Measurements from ENCODE around the gene GMCL2.

The GMCL2 gene

DNA sequence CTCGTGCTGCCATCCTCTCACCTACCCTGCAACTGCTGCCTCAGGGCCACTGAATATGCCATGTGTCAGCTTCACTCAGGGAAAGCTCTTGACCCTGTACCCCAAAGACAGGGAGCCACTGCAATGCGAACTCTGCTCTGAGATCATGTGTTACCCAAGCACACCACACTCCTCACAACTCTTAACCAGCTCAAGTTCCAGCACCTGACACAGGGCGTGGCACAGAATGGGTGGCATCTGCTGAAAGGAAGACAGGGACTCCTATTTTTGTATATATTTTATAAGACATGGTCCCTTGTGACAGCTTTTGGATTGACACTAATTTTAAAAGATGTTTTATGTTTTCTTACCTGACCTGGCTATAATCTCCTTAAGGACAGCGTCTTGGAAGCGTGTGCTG, 34.7 kb upstream of the GMCL2 start:
- in situ Hi-C loops (cut with HindIII; ENCODE audit: low sequenced_read_pairs), result no loop called here

DNA sequence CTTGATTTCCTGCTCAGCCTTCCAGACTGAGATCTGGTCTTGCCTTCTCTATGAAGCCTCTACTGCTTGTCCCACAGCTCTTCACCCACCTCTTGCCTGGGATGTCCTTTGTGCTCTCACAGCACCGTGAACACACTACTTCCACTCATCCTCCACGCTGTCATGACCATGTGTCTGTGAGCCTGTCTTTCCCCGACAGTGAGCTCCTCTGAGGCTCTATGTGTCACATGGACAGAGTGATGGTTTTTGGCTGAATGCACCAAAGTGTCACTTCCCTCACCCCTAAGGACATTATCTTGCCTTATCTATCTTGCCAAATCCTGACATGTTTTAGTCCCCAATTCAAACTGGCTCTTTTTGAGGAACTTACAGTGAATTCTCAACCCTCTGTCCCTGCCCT, 34.1 kb upstream of the GMCL2 start:
- in situ Hi-C loops (cut with HindIII; ENCODE audit: low sequenced_read_pairs), result no loop called here

DNA sequence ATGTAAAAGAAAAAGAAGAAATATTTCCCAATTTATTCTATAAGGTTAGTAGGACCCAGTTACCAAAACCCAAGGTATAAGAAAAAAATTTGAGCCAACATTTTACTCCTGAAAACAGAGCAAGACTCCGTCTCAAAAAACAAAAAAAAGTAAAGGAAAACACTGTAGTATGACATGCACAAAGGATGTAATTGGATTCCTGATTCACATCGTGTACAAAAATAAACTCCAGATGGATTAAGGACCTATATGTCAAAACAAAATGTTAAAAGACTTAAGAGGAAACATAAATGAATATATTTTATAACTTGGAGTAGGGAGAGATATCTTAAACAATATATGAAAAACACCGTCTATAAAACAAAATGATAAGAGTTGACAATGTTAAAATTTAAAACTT, 31.7 kb upstream of the GMCL2 start:
- in situ Hi-C loops (cut with HindIII; ENCODE audit: low sequenced_read_pairs), result no loop called here

DNA sequence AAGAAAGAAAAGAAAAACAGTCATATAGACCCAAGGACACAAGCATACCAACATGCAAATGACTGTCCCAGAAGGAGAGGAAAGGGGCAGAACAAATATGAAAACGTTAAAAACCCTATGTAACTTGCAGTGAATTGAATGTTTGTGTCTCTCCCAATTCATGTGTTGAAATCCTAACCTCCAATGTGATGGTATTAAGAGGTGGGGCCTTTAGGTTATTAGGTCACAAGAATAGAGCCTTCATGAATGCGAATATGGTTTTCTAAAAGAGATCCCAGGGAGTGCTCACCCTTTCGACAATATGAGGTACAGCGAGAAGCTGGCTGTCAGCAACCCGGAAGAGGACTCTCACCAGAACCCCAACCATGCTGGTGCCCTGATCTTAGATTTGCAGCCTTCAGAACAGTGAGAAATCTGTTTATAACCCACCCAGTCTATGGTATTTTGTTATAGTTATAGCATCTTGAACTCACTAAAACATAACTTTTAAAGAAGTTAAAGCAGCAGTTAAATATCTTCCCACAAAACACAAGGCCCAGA, 31.1 kb upstream of the GMCL2 start:
- in situ Hi-C loops (cut with HindIII; ENCODE audit: low sequenced_read_pairs), result no loop called here

DNA sequence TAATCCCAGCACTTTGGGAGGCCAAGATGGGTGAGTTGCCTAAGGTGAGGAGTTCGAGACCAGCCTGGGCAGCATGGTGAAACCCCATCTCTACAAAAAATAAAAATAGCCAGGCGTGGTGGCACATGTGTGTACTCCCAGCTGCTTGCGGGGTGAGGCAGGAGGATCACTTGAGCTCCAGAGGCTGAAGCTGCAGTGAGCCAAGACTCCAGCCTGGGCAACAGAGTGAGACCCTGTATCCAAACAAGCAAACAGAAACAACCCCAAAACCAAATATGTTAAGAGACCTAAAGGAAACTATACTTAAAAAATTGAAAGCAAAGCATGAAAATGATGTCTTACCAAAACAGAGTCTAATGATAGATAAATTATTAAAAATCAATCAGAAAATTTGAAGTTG, 29.6 kb upstream of the GMCL2 start:
- in situ Hi-C loops (cut with HindIII; ENCODE audit: low sequenced_read_pairs), result no loop called here

DNA sequence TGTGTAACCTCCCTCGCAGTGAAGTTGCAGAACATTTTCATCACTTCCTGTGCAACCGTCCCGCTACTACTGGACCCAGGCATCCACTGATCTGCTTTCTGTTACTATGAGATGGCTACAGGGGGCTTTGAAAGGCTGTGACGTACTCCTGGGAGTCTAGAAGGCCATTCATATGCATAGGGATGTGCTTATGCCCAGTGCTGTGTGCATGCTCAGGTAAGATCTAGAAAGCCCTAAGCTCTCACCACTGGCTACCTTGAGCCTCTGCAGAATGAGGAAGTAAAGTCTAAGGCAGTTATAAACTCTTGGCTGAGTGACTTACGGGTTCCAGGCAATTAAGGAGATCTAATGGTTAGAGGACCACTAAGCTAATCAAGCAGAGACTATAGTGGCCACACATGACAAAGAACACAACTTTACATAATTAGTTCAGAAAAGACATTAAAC, 28.9 kb upstream of the GMCL2 start:
- in situ Hi-C loops (cut with HindIII; ENCODE audit: low sequenced_read_pairs), result no loop called here

DNA sequence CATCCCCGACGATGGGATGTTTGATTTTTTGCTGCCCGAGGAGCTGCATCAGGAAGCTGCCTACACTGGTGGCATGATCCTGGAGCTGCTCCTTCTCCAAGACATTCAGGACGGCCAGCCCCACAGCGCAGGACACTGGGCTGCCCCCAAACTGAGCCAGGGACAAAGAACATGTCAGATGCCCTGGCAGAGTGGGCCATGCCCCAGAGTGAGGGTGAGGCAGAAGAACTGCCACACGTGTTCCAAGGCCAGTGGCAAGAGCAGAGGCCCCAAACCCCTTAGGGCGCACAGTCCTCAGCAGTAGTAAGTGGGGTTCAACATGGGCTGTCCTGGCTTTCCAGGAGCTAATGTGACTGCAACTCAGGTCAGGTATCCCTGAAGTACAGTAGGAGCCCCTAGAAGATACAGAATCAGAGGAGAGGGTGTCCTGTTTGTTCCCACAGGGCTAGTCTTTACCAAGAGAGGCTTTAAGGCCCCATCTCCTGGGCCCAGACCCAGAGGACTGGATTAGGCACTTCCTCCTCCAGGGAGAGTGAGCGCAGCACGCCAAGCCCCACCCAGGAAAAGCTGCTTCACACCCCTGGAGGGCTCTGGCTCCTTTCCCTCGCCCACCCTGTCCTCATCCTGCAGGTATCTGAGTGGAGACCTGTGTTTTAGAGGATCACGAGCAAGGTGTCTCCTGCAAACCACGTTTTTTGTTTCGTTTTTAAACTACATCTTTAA, 28.3 kb upstream of the GMCL2 start:
- in situ Hi-C loops (cut with HindIII; ENCODE audit: low sequenced_read_pairs), result no loop called here

DNA sequence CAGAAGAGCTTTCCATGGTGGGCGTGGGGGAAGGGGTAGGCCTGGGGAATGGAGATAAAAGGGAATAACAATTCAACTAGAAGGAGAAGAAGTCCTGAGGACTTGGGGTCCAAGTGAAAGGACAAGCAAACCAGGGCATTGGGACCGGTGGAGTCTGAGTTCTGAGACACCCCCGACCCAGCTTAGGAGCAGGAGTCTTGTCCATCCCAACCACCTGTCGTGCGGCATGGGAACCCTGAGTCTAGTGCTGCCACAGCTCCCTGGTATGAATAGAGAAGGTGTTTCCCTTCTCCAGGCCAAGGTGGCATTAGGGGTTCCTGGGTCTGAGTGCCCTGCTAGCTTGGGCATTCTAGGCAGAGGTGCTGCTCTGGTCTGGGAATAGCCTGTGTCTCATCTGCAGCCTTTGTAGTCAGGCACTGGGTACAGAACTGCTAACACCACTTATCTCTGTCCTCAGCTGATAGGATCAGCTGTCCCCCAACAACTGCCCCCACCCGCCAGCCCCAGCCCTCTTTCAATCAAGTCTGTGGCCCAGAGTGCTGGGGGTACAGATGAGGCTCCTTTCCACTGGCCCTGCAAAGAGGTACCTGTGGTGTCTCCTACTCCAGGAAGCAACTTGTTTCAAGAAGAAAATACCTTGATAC, 27.1 kb upstream of the GMCL2 start:
- in situ Hi-C loops (cut with HindIII; ENCODE audit: low sequenced_read_pairs), result no loop called here

DNA sequence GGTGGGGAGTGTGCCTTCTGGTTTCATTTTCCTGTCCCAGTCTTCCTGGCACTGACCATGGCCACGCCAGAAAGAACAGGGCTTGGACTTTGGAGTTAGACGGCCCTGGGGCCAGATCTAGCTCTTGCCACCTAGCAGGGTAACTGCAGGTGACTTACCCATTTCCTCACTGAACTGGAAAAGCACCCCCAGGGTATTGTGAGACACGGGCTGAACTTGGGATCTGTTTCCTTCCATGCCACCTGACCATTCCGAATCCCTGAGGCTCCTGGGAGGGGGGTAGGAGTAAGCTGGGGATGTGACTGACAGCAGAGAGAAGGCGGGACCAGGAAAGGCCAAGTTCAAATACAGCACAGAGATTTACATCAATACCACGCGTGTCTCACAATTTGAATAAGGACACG, 26.6 kb upstream of the GMCL2 start:
- in situ Hi-C loops (cut with HindIII; ENCODE audit: low sequenced_read_pairs), result no loop called here

DNA sequence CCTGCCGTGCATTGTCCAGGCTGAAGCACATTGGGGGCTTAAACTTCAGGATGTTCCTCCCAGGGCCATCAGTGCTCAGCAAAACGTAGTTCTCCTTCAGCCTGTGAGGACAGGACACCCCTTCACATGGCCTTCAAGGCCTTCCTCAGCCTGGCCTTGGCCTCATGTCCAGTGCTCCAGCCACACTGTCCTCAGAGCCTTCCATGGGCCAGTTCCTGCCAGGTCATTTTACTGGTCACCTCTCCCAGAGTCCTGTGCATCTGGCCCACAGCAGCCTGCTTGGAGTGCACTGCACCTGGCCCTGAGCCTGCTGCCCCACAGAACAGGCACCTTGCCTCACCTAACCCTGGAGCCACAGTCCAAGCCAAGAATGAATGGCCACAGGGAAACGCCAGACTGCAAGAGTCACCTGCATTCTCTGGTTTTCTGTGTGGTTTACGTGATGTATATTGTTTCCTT, 25.9 kb upstream of the GMCL2 start:
- in situ Hi-C loops (cut with HindIII; ENCODE audit: low sequenced_read_pairs), result no loop called here

DNA sequence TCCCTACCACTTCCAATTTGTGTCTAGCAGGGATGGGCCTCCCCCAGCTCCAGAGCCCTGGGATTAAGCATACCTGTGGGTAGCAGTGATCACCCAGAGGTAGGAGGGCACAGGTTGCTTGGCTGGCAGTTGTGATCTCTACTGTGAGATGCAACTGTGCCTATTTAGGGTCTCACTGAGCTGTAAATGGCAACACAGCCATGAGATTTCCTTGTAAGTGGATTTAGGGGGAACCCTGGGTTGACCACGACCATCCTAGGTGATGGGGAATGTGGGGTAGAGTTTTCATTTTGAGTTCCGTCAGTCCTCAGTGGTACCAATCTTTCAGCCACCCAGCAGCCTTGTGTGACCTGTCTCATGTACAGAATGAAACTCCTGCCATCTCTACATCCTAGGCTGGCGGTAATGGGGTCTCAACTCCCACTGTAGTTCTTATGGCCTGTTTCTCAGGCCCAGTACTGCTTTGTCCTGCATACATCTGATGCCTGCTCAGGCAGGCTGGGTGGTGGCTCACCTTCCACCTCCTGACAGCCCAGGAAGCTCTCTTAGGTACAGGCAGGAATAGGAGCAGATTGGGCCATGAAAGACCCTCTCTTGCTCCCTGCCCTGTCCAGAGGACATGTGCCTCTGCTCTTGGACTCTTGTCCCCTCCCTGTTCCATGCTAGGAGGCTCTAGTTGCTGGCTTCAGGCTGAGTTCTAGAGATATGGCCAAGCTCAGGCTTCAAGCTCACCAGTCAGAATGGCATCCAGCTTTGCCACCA, 25.3 kb upstream of the GMCL2 start:
- in situ Hi-C loops (cut with HindIII; ENCODE audit: low sequenced_read_pairs), result no loop called here

DNA sequence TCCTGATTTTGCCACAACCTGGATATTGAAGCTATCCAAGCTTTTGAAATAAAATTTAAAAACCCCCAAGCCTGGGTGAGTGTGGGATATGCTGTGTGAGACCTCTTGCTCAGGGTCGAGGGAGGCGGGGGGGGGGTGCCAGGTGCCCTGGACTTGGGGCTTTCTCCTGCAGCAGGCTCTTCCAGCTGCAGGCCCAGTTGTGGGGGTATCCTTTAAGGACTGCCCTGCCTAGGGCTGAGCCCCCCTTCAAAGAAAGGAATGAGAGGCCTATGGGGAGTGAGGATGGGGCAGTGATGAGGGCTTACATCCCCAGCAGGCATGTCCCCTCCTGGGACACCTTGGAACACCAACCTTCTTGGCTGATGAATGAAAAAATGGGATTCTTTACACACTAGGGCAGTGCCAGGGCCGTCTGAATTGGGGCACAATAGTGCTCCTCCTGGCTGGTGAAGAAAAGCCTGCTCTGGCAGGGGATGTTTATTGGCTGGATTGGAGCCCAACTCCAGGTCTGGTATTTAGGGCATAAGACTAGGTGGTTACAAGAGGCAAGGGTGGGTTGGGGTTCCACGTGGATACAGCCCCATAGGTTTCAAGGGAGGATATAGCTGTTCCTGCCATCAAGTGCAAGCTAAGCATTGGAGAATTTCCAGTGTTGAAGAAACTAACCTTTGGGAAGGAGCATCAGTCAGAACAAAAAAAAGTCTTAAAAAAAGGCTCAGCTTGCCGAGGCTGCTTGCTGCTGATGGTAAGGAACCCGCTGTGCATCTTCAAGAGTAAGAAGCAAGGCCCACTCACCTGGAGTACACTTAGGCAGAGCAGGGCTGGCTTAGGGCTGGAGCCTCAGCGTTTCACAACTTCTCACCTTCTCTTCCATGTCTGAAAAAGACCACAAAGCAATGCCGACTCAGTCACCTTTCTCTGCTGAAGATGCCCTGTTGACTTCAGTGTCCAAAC, 24.2 kb upstream of the GMCL2 start:
- in situ Hi-C loops (cut with HindIII; ENCODE audit: low sequenced_read_pairs), result no loop called here

DNA sequence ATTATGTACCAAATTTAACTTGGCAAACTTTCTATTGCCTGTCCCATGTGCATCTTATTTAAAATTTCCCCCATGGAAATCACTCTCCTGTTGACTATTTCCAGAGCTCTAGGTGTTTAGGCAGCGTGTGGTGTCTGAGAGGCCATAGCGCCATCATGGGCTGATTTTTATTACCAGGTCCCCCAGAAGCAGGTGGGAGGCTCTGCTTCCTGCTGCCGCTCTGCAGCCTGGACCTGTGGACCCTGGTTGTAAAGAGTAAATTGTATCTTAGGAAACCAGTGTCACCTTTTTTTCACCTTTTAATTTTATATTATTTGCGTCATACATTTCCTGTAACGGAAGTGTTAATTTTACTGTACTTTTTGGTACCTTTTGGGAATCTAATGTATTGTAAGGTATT, 23.5 kb upstream of the GMCL2 start:
- in situ Hi-C loops (cut with HindIII; ENCODE audit: low sequenced_read_pairs), result no loop called here

DNA sequence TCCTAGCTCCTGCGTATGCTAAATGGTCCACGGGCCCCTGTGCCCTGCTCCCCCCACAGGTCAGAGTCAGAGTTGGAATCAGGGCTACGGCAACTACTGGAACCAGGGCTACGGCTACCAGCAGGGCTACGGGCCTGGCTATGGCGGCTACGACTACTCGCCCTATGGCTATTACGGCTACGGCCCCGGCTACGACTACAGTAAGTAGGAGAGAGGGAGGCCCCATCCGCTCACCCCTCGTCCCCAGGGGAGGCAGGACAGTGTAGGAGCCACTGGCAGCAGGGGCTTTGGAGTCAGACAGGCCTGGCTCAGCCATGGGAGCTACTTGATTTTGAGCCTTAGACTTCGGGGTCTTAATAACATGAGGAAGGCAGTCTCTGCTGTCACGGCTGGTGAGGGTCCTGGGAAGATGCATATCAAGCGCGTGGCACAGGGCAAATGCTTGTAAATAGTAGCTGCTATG, 22.9 kb upstream of the GMCL2 start:
- in situ Hi-C loops (cut with HindIII; ENCODE audit: low sequenced_read_pairs), result no loop called here

DNA sequence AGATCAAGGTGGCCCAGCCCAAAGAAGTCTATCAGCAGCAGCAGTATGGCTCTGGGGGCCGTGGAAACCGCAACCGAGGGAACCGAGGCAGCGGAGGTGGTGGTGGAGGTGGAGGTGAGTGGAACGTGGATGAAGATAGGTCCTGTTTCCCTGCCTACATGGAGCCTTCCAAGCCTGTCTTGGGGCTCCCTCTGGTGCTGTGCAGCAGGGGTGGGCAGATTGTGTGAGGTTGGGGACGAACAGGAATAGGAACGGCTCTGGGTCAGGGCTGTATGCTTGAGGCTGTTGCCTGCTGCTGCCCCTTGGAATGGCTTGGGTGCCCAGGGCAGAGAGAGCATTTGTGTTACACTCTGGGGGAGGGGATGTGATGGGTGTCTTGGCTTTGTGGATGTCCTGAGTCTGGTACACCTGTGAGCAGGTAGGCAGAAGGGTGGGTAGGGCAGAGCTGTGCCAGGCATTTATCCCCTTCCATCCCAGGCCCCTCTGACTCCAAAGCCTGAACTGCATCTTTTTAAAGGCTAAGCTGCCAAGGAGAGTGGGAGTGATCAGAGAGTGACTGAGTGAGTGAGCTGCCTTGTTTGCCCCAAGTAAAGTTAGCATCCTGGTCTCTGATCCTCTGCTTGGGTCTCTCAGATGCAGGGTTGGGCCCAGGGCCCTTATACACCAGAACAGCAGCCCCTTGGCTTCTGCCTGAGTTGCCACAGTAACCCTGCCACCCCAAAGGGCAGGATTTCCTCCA, 22.3 kb upstream of the GMCL2 start:
- in situ Hi-C loops (cut with HindIII; ENCODE audit: low sequenced_read_pairs), result no loop called here

DNA sequence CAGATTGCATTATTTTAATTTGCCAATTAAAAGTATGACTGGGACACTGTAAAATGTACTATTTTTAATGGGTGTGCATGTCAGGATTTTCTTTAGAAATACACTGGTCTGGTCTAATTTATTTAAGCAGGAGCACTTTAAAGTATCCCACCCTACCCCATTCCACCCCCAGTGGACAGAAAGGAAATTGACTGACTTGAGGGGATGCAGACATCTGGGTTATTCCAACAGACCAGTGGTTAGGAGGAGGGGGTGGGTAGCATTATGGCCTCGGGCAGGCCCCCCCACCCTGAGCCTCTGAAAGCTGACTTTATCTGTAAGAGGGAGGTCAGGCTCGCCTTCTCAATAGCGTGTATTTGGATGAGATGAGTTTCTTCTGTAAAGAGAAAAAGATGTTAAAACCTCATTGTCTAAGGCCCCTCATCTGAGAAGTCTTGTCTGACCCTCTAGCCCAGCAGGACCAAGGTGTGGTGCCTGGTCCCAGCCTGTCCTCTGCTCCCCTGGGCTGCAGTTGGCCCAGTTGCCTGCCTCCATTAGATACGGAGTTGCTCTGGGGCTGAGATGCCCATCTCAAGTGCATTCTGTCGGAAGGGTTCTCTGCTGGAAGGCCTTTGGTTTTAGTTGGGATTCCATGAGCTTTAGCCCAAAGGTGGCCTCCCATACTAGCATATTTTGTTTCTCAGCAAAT, 21.5 kb upstream of the GMCL2 start:
- in situ Hi-C loops (cut with HindIII; ENCODE audit: low sequenced_read_pairs), result no loop called here

DNA sequence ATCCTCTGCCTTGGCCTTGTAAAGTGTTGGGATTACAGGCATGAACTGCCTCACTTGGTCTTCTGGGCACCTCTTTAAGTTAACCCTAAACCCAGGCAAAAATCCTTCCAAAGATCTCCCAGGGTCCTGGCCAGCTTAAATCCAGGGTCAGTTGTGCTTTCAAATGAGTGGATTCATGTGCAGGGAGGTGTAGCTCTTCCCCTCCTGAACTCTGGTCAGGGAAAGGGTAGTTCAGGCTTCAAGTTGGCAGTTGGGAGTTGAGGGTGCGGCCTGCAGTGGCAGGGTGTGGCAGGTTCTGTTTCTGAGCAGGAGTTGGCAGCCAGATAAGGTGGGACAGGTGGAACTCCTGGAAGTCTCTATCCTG, 20.7 kb upstream of the GMCL2 start:
- in situ Hi-C loops (cut with HindIII; ENCODE audit: low sequenced_read_pairs), result no loop called here

DNA sequence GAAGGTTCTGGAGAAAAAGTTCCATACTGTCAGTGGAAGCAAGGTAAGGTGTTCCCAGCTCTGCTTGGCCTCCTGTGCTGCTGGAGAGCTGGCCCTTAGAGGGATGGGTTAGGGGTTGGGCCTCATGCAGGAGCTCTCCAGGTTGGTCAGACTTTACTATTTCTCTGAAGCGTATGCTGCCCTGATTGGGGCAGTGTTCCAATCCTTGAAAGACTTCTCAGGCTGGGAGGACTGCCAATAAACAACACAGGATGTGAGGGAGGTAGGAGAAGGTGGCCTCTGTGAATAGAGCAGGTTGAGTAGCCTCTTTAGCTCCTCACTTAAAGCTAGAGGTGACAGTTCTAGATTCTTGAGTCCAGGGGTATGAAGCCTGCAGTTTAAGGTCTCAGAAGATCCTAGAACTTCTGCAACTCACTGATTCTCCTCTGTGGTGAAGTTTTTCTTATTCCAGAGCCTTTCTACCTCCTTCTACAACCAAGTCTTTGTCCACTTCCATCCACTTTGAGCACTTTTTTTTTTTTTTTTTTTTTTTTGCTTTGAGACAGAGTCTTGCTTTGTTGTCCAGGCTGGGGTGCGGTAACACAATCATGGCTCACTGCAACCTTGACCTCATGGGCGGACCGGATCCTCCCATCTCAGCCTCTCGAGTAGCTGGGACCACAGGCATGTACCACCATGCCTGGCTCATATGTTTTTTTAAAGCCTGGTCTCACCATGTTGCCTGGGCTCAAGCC, 20.2 kb upstream of the GMCL2 start:
- in situ Hi-C loops (cut with HindIII; ENCODE audit: low sequenced_read_pairs), result no loop called here
